GM12878 (cell line): ENCODE measurements around the gene CANT1. TPM values are rescaled to one million over a fixed set of nuclear protein-coding genes. Genes with fewer than 3 reads are reported as not detected.
"Not testable (repeated sequence)": the region's sequence is repeated elsewhere in the genome, so short reads cannot be mapped to it uniquely, and the experiment has no call there.

Source experiments
- ATAC-seq: fragments of 200-7000 bp; cut with Tn5 transposase; 3 replicates; pipeline ENCODE4 v1.9.1; 2020; ENCODE audit warnings: mild to moderate bottlenecking, moderate library complexity
- BruUV-seq: library from RNA; stranded (reverse); fragments of 400-500 nt; replicated peaks from 2 replicates; lab custom pipeline; 2021; lab: Mats Ljungman, UMichigan
- CTCF ChIA-PET: fragments of 300-600 bp; sonication (Branson Sonifier 250); formaldehyde crosslinking; extraction: SDS; loops from one replicate; lab custom pipeline; 2021; ENCODE audit warnings: inconsistent platforms; lab: Yijun Ruan, JAX
- POLR2A ChIA-PET: fragments of 350-600 bp; formaldehyde crosslinking; extraction: SDS; loops from one replicate; lab custom pipeline; 2021; ENCODE audit warnings: inconsistent platforms; lab: Charles Lee
- RAD21 ChIA-PET: fragments of 300-600 bp; sonication (Branson Sonifier 250); formaldehyde crosslinking; loops from one replicate; lab custom pipeline; 2023; ENCODE audit warnings: antibody characterized with exemption; ENCODE audit not compliant: unreplicated experiment; lab: Charles Lee
- SMC1A ChIA-PET: fragments of 300-600 bp; sonication (Branson Sonifier 250); formaldehyde crosslinking; loops from one replicate; lab custom pipeline; 2023; ENCODE audit not compliant: unreplicated experiment, uncharacterized antibody; lab: Charles Lee
- DNase-seq: peaks from one replicate; pipeline ENCODE4 v3.0.0-alpha.2; 2011; ENCODE audit warnings: low read depth, low spot score
- FAIRE-seq: peaks from 3 replicates; lab custom pipeline; 2011; peaks lifted over from hg19 to GRCh38; lab: Jason Lieb, UNC
- H2AFZ ChIP-seq: 2 replicates; pipeline ENCODE4 v1.6.0; 2011; ENCODE audit warnings: low read depth, low read length, control low read depth; ENCODE audit not compliant: control insufficient read depth
- H3K27ac ChIP-seq: 2 replicates; pipeline ENCODE4 v1.5.1; 2011; ENCODE audit warnings: control low read depth; ENCODE audit not compliant: control insufficient read depth, insufficient read depth
- H3K27me3 ChIP-seq, 2 experiments: replicated peaks in 1 of 2; 2 replicates each; pipeline versions ENCODE4 v1.6.0 to v1.6.1; 2011; ENCODE audit warnings: low read length in 1 of 2; ENCODE audit not compliant: control insufficient read depth in 2 of 2, insufficient read depth in 2 of 2
- H3K36me3 ChIP-seq, 2 experiments: 2 replicates each; pipeline ENCODE4 v1.5.1; 2011; ENCODE audit warnings: low read length in 1 of 2; ENCODE audit not compliant: control insufficient read depth in 2 of 2, insufficient read depth in 2 of 2
- H3K4me1 ChIP-seq: 2 replicates; pipeline ENCODE4 v1.6.1; 2011; ENCODE audit warnings: mild to moderate bottlenecking, low read length, moderate library complexity, mixed read lengths; ENCODE audit not compliant: control insufficient read depth, insufficient read depth
- H3K4me2 ChIP-seq: 2 replicates; pipeline ENCODE4 v1.6.0; 2011; ENCODE audit warnings: control low read depth; ENCODE audit not compliant: control insufficient read depth, insufficient read depth
- H3K4me3 ChIP-seq: fragments of 200-600 bp; sonication (generic); 2 replicates; pipeline ENCODE4 v1.5.1; 2016
- H3K79me2 ChIP-seq: 2 replicates; pipeline ENCODE4 v1.6.0; 2011; ENCODE audit warnings: low read length; ENCODE audit not compliant: control insufficient read depth, insufficient read depth
- H3K9ac ChIP-seq: 2 replicates; pipeline ENCODE4 v1.8.0; 2011; ENCODE audit warnings: low read length, control low read depth, mixed read lengths; ENCODE audit not compliant: control insufficient read depth, insufficient read depth
- H3K9me3 ChIP-seq: replicated peaks from 3 replicates; pipeline ENCODE4 v1.5.1; 2011; ENCODE audit warnings: mild to moderate bottlenecking, low read length; ENCODE audit not compliant: control insufficient read depth, insufficient read depth
- H4K20me1 ChIP-seq: 2 replicates; pipeline ENCODE4 v1.6.0; 2011; ENCODE audit not compliant: control insufficient read depth, insufficient read depth
- DPF2 ChIP-seq: fragments of 450-650 bp; IDR thresholded peaks from 2 replicates; pipeline ENCODE4 v1.6.1; 2017; ENCODE audit warnings: mild to moderate bottlenecking
- IRF3 ChIP-seq: fragments of 450-650 bp; IDR thresholded peaks from 2 replicates; pipeline ENCODE4 v1.6.1; 2014; ENCODE audit warnings: mild to moderate bottlenecking
- KAT2A ChIP-seq: conservative IDR thresholded peaks from 2 replicates; pipeline ENCODE4 v1.6.1; 2011; ENCODE audit warnings: low read depth, low read length; ENCODE audit not compliant: control insufficient read depth
- NFYA ChIP-seq: IDR thresholded peaks from 2 replicates; pipeline ENCODE4 v1.6.1; 2011; ENCODE audit warnings: low read depth, mild to moderate bottlenecking, low read length, improper control_type of control experiment, borderline replicate concordance
- NFYB ChIP-seq: IDR thresholded peaks from 2 replicates; pipeline ENCODE4 v1.6.1; 2011; ENCODE audit warnings: low read depth, mild to moderate bottlenecking, low read length, improper control_type of control experiment, moderate library complexity; ENCODE audit not compliant: insufficient read depth
- PKNOX1 ChIP-seq: fragments of 450-650 bp; IDR thresholded peaks from 2 replicates; pipeline ENCODE4 v1.6.1; 2016; ENCODE audit warnings: mild to moderate bottlenecking
- SP1 ChIP-seq: IDR thresholded peaks from one replicate; pipeline ENCODE4 v1.6.1; 2011; ENCODE audit warnings: low read depth, low read length
- TCF12 ChIP-seq: IDR thresholded peaks from 2 replicates; pipeline ENCODE4 v1.6.1; 2011; ENCODE audit warnings: low read depth, mild to moderate bottlenecking, low read length
- ZBTB33 ChIP-seq: fragments of 450-650 bp; IDR thresholded peaks from 2 replicates; pipeline ENCODE4 v1.6.1; 2017; ENCODE audit warnings: mild to moderate bottlenecking
- WGBS: methylation state at CpG from one replicate; pipeline ENCODE4 v1.1.6; 2016; ENCODE audit warnings: low lambda C conversion rate; ENCODE audit not compliant: insufficient replicate concordance, insufficient coverage; ENCODE audit errors: missing lambda C conversion rate; 5-methylcytosine and 5-hydroxymethylcytosine counted together
- in situ Hi-C: fragments of 300-500 bp; cut with MboI; formaldehyde crosslinking; loops from 9 replicates; pipeline ENCODE4 v1.14.3; 2018; ENCODE audit warnings: mixed read lengths
- intact Hi-C: fragments of 100-400 bp; cut with micrococcal nuclease; formaldehyde crosslinking; loops from one replicate; pipeline ENCODE4 v1.14.2; 2022; ENCODE audit not compliant: unreplicated experiment
- polyA plus RNA-seq, 11 experiments: library from polyadenylated mRNA; depleted of rRNA in 4 of 11; unstranded in 6 of 11; stranded (reverse) in 5 of 11; fragments of >200 nt; fragmentation: Nextera tagmentation in 4 of 11; fragmentation: Illumina TruSeq in 1 of 11; extraction: Ambion mirVana in 4 of 11; extraction: Trizol in 1 of 11; gene quantifications; 1 replicate in 1 of 11; 2 replicates in 10 of 11; pipeline versions ENCODE4 v1.2.1 to v1.2.3, GENCODE V29; 2011 to 2016; ENCODE audit warnings: inconsistent platforms in 2 of 11, missing spikeins in 2 of 11, low read depth in 1 of 11
- total RNA-seq, 4 experiments: library from RNA; depleted of rRNA in 3 of 4; stranded (reverse); fragments of >200 nt in 3 of 4; fragmentation: Illumina TruSeq in 1 of 4; extraction: Trizol in 1 of 4; gene quantifications; 2 replicates each; pipeline versions ENCODE4 v1.2.1 to v1.2.3, GENCODE V29; 2013 to 2021

CANT1 gene
- total and polyA plus RNA-seq, 10 of the 15 experiments (the other 5 are each of a cell fraction or from before 2014, with no cell fraction given), result 2.2 to 59.2 (median 20.2) TPM

- no peak for TF ChIP-seq ZBTB33
- TF ChIP-seq KAT2A, result no peak
- no peak for TF ChIP-seq NFYB
- no peak for TF ChIP-seq IRF3
Observed at GRCh38 chr17:78946631-78947030, 62.9 kb downstream of the CANT1 start (continued).

- Histone ChIP-seq H3K9me3 (peaks cover 10% of the 10 kb centered on the region; the same call in 2 of the 3 replicates), H3K4me3 (no peak overlapping the region), H3K27ac (no peak overlapping the region), H3K4me2 (no peak overlapping the region)
- ChIA-PET POLR2A (no interaction called here), CTCF (no interaction called here)
- in situ Hi-C loops, result no loop called here
- no peak for TF ChIP-seq NFYA
- TF ChIP-seq PKNOX1, result no peak
- no peak for TF ChIP-seq SP1
- no peak for TF ChIP-seq DPF2
- no peak for TF ChIP-seq TCF12
- TF ChIP-seq, all 136 proteins: peak for 0
- no TSS peak for BruUV-seq
- H2AFZ ChIP-seq, result no peak overlapping the region
- intact Hi-C loops, result no loop called here
- no peaks in the 10 kb centered on the region for H4K20me1 ChIP-seq
- DNase-seq, result no peak
- H3K9ac ChIP-seq, result no peak overlapping the region
- H3K79me2 ChIP-seq, result no peaks in the 10 kb centered on the region
- ChIA-PET SMC1A (no interaction called here), RAD21 (no interaction called here)
- no peak for ATAC-seq
- FAIRE-seq, result no peak
- H3K4me1 ChIP-seq, result no peaks in the 10 kb centered on the region
- H3K27me3 ChIP-seq, result peaks cover 0 to 5% of the 10 kb centered on the region in 2 experiments; a peak in 2 of 4 replicates
- no peaks in the 10 kb centered on the region for H3K36me3 ChIP-seq
- WGBS, result 31% methylated on average over 7 of the region's 7 CpGs
Observed at GRCh38 chr17:78946131-78946530, 63.4 kb downstream of the CANT1 start.

- H3K4me2 ChIP-seq, H2AFZ ChIP-seq, BruUV-seq, H4K20me1 ChIP-seq, H3K27ac ChIP-seq, RAD21 ChIA-PET, H3K9me3 ChIP-seq, FAIRE-seq, ATAC-seq, H3K4me3 ChIP-seq, in situ Hi-C loops, intact Hi-C loops, H3K79me2 ChIP-seq, H3K9ac ChIP-seq, SMC1A ChIA-PET, H3K36me3 ChIP-seq, DNase-seq, H3K4me1 ChIP-seq, H3K27me3 ChIP-seq: not testable (repeated sequence)
- CTCF ChIA-PET, result interaction anchor here (0.9 kb wide), 1 partner anchor 25 kb away, joined by 3 read pairs; no protein-coding TSS in a partner anchor
- WGBS, result 43% methylated on average over 11 of the region's 12 CpGs
- POLR2A ChIA-PET, result interaction anchor here (0.7 kb wide), 1 partner anchor 740 kb away, joined by 3 read pairs; no protein-coding TSS in a partner anchor
Observed at GRCh38 chr17:78945455-78945854, 64.1 kb downstream of the CANT1 start.
